GM18909 (cell line): Measurements from ENCODE around the gene PIP5K1C.

Experiments
- ATAC-seq: cut with Tn5 transposase; IDR thresholded peaks from one replicate; pipeline ENCODE4 v1.9.1; 2021; ENCODE audit warnings: mild to moderate bottlenecking; ENCODE audit not compliant: unreplicated experiment, poor library complexity

The PIP5K1C gene, protein sequence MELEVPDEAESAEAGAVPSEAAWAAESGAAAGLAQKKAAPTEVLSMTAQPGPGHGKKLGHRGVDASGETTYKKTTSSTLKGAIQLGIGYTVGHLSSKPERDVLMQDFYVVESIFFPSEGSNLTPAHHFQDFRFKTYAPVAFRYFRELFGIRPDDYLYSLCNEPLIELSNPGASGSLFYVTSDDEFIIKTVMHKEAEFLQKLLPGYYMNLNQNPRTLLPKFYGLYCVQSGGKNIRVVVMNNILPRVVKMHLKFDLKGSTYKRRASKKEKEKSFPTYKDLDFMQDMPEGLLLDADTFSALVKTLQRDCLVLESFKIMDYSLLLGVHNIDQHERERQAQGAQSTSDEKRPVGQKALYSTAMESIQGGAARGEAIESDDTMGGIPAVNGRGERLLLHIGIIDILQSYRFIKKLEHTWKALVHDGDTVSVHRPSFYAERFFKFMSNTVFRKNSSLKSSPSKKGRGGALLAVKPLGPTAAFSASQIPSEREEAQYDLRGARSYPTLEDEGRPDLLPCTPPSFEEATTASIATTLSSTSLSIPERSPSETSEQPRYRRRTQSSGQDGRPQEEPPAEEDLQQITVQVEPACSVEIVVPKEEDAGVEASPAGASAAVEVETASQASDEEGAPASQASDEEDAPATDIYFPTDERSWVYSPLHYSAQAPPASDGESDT

DNA sequence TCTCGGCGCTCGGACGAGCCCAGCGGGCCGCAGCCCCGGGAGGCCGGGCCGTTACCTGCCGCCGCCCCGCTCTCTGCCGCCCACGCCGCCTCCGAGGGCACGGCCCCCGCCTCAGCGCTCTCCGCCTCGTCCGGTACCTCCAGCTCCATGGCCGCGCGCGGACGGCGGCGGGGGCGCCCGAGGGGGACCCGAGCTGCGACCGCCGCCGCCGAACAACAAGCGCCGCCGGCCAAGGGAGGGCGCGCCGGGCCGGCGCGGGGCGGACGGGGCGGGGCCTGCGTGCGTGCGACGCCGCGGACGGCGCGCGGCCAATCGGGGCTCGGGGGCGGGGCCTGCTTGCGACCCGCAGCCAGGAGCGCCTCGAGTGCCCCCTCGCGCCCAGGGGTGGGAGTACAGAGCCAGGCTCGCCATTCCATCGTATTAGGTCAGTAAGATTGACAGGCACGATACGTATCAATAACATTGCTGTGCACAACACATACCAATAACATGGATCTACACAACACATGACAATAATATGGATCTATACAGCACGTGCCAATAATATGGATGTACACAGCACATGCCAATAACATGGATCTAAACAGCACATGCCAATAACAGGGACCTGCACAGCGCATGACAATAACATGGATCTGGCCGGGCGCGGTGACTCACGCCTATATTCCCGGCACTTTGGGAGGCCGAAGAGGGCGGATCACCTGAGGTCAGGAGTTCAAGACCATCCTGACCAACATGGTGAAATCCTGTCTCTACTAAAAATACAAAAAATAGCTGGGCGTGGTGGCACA is at the start of gene PIP5K1C:
TSS of gene PIP5K1C (minus strand) at position 227 of the 791 bp plus-strand sequence. CDS start at position 149, 78 bp downstream.
- peak; percentile 88 for ATAC-seq

DNA sequence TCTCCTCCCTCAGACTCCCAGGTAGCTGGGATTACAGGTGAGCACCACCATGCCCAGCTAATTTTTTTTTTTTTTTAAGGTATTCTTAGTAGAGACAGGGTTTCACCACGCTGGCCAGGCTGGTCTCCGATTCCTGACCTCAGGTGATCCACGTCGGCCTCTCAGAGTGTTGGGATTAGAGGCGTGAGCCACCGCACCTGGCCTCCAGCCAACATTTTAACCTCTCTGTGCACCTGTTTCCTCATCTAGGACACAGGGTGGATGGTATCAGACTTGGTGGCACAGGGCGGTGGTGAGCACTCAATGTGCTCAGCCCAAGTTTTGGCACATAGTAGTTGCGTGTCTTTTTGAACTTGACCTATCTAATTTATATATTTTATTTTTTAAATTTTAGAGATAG is 48.7 kb upstream of the PIP5K1C start:
- ATAC-seq = no peak

DNA sequence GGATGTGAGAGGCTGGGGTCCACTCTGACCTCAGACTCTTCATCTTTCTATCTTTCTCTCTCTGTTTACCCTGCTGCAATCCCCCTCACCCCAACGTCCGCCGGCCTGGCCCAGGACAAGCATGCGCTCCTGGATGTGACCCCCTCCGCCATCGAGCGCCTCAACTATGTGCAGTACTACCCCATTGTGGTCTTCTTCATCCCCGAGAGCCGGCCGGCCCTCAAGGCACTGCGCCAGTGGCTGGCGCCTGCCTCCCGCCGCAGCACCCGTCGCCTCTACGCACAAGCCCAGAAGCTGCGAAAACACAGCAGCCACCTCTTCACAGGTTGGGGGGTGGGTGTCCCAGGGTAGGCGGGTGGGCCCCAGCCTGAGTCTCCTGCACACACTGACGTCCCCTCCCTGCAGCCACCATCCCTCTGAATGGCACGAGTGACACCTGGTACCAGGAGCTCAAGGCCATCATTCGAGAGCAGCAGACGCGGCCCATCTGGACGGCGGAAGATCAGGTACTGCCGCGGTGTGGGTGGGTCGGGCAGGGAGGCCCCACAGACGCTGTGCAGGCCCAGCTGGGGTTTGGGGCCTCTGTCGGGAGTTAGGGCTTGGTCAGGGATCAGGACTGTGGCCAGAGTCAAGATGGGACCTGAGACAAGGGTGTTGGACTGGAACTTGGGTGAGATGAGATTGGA is 46.2 kb upstream of the PIP5K1C start:
- ATAC-seq = no peak

DNA sequence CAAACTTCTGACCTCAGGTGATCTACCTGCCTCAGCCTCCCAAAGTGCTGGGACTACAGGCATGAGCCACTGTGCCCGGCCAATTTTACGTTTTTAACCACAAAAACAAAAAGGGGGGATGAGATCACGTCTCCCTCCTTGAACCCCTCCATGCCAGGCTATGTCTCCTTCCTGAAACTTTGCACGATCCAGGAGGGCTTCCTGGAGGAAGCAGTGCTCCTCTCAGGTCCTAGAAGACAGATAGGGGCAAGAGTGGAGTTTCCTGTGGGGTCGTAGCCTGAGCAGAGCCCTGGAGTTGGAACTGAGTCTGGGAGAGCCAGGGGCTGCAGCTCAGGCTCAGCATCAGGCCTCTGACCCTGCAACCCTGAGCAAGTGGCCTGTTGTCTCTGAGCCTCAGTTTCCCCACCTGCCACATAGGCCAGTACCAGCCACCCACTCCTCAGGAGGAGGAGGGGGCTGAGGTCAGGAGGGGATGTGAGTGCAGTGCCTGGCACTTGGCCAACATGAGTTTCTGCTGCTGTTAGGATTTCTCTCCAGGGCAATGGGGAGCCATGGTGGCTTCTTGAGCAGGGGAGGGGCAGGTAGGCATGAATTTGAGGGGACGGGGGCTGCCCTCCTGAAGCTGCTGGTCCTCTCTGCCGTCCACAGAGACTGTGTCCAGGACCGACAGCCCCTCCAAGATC is 45.2 kb upstream of the PIP5K1C start:
- no peak for ATAC-seq

DNA sequence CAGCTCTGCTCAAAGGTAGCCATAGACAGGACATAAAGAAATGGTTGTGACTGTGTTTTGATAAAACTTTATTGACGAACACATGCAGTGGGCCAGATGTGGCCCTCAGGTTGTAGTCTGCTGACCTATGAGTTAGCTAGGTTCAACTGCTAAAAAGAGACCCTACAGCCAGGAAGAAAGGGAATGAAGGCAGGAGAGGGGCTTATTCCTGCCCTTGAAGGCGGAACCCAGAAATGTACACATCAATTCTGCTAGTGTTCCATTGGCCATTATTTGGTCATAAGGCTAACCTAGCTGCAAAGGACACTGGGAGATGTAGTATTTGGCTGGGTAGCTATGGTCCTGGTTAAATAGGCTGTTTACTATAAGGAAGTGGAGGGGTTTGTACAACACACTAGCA is 43.2 kb upstream of the PIP5K1C start:
- no peak for ATAC-seq

DNA sequence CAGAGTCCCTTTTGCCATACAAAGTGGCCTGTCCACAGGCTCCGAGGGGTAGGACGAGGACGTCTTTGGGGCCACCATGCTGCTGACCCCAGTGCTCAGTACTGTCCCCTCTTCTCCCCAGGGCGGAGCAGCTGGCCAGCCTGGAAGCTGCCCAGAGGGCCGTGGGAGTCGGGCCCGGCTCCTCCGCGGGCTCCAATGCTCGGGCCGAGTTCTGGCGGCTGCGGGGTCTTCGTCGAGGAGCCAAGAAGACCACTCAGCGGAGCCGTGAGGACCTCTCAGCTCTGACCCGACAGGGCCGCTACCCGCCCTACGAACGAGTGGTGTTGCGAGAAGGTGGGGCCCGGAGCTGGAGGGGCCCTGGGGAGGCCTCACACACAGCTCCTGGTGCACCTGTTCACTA is 40.2 kb upstream of the PIP5K1C start:
- ATAC-seq = no peak

DNA sequence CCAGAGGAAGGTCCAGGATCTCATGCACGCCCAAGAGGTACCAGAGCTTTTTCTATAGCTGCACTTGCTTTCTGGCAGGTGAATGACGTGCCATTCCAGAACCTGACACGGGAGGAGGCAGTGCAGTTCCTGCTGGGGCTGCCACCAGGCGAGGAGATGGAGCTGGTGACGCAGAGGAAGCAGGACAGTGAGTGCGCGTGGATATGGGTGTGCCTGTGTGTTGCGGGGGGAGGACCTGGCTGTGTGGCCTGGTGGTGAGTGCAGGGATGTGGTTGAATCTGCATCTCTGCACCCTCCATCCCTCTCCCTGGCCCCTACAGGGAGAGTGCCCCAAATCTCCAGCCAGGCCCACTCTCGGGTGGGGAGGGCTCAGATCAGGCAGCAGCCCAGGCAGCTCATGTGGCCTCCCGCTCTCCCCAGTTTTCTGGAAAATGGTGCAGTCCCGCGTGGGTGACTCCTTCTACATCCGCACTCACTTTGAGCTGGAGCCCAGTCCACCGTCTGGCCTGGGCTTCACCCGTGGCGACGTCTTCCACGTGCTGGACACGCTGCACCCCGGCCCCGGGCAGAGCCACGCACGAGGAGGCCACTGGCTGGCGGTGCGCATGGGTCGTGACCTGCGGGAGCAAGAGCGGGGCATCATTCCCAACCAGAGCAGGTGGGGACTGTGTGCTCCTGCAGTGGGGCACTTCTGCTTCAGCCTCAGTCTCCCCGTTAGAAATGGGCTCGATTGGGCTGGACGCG is 38.4 kb upstream of the PIP5K1C start:
- no peak for ATAC-seq

DNA sequence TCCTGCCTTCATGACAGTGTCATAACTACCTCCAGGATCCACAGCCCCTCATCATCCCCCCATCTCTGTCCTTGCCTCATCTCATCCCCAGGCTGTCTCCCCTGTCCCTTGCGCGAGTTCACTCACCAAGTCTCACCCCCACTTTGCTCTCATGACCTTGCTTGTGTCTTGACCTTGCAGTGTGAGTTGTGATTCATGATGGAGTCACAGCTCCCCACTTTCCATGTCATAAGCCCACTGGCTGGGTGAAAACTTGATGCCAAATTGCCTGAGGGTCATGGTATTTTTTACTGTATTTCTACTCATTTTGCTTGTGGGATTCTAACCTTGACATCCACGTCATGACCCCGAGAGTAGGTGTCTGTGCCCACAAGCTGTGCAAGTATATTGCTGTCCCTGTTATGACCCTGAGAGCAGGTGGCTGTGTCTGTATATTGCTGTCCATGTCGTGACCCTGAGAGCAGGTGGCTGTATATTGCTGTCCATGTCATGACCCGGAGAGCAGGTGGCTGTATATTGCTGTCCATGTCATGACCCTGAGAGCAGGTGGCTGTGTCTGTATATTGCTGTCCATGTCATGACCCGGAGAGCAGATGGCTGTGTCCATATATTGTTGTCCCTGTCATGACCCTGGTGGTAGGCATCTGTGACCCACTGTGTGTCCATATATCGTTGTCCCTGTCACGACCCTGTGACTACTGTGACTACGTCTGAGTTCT is 37.4 kb upstream of the PIP5K1C start:
- no peak for ATAC-seq

DNA sequence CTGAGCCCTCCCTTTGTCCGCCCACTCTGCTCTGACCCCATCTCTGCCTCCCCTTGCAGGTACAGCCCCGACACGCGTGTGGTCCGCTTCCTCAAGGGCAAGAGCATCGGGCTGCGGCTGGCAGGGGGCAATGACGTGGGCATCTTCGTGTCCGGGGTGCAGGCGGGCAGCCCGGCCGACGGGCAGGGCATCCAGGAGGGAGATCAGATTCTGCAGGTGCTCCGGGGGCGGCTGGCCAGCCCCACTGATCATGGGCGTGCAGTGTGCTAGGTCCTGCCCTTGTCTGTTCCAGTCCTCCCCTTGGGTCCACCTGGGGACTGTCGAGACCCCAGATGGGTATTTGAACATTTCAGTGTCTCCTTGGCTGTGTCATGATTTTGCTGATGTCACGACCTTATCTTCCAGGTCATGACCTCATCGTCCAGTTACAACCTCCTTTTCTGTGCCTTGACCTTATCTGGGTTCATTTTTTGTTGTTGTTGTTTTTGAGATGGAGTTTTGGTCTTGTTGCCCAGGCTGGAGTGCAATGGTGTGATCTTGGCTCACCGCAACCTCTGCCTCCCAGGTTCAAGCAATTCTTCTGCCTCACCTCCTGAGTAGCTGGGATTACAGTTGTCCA is 35.9 kb upstream of the PIP5K1C start:
- ATAC-seq = no peak

DNA sequence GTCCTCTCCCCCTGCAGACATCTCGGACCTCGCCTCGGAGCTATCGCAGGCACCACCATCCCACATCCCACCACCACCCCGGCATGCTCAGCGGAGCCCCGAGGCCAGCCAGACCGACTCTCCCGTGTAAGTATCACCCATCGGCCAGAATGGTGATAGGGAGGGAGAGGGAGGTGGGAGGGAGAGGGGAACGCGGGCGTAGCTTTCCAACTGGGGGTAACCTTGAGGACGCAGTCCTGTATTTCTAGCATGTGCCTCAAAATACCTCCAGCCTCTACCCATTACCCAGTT is 34.0 kb upstream of the PIP5K1C start:
- no peak for ATAC-seq

DNA sequence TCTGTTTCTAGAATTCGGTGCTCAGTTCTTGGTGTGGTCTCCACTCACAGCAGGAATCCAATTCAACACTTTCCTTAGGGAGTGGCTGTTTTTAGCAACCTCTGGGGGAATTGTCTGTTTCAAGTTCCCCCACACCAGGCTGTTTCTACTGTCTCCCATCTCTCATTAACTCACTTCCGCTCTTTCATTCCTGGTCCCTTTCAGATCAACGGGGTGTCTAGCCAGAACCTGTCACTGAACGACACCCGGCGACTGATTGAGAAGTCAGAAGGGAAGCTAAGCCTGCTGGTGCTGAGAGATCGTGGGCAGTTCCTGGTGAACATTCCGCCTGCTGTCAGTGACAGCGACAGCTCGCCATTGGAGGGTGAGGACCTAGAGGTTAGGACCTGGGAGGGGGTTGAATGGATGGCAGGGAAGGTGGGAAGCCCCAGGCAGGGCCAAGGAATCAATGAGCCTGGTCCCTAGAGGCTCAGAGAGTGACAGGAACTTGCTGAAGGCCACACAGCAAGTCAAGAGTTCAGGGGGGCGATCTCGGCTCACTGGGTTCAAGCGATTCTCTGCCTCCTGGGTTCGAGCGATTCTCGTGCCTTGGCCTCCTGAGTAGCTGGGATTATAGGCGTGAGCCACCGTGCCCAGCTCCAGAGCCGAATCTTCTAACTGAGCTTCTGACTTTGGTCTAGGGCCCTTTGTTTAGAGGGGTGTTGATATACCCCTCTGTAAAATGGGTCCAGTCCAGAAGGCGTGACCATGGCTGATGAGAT is 33.5 kb upstream of the PIP5K1C start:
- ATAC-seq = no peak

DNA sequence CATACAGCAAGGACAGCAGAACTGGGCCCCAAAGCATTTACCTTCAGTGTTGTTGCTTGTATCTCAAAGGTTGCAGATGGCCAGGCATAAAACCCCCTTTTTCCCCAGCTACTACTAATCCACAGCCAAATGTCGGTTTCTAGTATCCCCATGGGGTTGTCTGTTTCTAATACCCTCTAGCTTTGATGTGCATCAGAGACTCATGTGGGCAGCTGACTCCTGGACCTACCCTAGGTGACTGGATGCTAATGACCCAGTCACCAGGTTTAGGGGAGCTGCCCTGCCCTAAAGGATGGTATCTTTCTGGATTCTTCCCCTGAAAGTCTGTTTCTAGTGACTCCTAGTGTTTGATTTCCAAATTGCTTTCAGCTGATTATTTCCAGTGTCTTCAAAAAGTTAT is 31.8 kb upstream of the PIP5K1C start:
- no peak for ATAC-seq

DNA sequence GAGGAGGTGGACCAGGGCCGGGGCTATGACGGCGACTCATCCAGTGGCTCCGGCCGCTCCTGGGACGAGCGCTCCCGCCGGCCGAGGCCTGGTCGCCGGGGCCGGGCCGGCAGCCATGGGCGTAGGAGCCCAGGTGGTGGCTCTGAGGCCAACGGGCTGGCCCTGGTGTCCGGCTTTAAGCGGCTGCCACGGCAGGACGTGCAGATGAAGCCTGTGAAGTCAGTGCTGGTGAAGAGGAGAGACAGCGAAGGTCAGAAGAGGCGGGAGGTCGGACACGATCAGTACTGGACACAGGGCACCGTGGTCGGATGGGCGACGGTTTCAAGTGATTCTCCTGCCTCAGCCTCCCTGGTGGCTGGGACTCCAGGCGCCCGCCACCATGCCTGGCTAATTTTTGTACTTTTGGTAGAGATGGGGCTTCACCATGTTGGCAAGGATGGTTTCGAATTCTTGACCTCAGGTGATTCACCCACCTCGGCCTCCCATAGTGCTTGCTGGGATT is 30.2 kb upstream of the PIP5K1C start:
- no peak for ATAC-seq

DNA sequence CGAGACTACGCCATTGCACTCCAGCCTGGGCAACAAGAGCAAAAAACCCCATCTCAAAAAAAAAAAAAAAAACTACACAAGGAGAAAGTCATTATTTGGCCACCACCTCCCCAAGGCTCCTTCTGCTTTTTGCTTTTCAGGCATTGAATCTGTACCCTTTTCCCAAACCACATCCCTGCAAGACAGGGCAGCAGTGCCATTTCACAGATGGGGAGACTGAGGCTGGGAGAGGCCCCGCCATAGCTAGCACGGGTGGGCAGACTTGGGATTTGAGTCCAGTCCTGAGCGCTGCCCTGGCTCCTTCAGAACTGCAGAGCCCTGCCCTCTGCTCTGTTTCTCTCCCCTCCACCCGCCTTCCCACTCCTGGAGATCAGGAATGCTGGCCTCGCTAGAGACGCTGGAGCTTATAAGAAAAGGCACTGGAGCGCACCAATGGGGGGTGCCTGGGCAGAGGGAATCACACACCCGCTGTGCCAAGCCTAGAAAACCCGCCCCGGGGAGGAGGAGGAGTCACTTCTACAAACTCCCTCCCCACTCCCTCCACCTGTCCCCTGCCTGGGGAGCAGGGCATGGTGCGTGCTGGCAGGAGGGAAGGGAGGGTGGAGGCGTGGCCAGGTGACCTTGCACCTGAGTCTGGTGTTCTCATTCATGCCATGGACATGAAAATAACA is 25.5 kb upstream of the PIP5K1C start:
- no peak for ATAC-seq

DNA sequence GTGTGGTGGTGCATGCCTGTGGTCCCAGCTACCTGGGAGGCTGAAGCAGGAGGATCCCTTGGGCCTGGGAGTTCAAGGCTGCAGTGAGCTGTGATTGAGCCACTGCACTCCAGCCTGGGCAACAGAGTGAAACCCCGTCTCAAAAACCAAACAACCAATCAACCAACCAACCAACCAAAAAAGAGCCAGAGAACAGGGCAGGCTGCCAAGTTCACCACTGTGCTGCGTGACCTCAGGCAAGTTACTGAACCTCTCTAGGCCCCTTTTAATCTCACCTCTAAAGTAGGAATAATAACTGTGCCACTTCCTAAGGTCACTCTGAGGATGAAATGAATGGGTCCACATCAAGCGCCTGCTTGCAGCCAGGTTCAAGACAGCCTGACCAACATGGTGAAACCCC is 24.9 kb upstream of the PIP5K1C start:
- ATAC-seq = no peak

DNA sequence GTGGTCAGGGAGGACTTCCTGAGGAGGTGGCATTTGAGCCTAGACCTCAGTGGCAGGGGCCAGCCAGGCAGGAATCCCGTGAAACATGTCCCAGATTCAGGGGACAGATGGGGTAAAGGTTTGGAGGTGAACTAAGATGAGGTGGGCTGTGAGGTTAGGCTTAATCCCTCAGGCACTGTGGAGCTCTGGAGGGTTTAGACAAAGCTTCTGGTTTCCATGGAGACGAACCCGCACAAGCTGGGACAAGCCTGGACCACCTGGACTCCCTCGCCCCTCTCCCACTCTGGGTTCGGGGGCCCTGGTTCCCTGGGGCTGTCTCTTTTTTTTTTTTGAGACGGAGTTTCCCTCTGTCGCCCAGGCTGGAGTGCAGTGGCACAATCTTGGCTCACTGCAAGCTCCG is 23.6 kb upstream of the PIP5K1C start:
- no peak for ATAC-seq

DNA sequence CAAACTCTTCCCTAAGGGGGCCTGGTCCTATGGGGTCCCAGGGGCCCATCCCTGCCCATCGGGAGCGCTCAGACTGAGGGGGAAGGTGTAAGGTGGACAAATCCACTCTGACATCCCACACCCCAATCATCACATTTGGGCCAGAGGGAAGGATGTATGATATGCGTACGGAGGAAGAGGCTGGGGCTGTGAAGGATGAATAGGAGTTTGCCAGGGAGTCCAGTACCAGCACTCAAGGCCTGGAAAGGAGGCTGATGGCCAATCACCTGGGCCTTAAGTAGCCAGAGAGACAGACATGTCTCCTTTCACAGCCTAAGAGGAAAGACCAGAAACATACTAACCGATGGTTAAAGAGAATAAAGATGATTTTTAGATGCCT is 22.8 kb upstream of the PIP5K1C start:
- no peak for ATAC-seq
